NCI-H345 treated with DMSO at 0.1 percent for 48 hours (cell line): ENCODE data around the gene CACNB2.
"Not testable (repeated sequence)": the region's sequence is repeated elsewhere in the genome, so short reads cannot be mapped to it uniquely, and the experiment has no call there.

Source experiments
- DNase-seq: peaks from one replicate; lab custom pipeline; 2025; ENCODE audit not compliant: unreplicated experiment; lab: John Stamatoyannopoulos, UW

Gene CACNB2

GRCh38 chr10:18144928-18145327 is 4.7 kb downstream of the CACNB2 start:
- DNase-seq: no peak

GRCh38 chr10:18145652-18146051 is 5.4 kb downstream of the CACNB2 start:
- no peak for DNase-seq

GRCh38 chr10:18149196-18149800 is 9.1 kb downstream of the CACNB2 start:
- no peak for DNase-seq

GRCh38 chr10:18151356-18151890 is 11.2 kb downstream of the CACNB2 start:
- no peak for DNase-seq

- not testable (repeated sequence) for DNase-seq
Measured at GRCh38 chr10:18153381-18153780, 13.2 kb downstream of the CACNB2 start.

- DNase-seq: no peak
Measured at GRCh38 chr10:18155321-18155720, 15.1 kb downstream of the CACNB2 start.

- not testable (repeated sequence) for DNase-seq
Measured at GRCh38 chr10:18156797-18157196, 16.6 kb downstream of the CACNB2 start.

- no peak for DNase-seq
Measured at GRCh38 chr10:18157881-18158280, 17.7 kb downstream of the CACNB2 start.

- no peak for DNase-seq
Measured at GRCh38 chr10:18158773-18159265, 18.6 kb downstream of the CACNB2 start.

GRCh38 chr10:18159557-18159956 is 19.3 kb downstream of the CACNB2 start:
- no peak for DNase-seq

- no peak for DNase-seq
Measured at GRCh38 chr10:18162021-18162627, 21.9 kb downstream of the CACNB2 start.

GRCh38 chr10:18164093-18164492 is 23.9 kb downstream of the CACNB2 start:
- DNase-seq: no peak

- DNase-seq: no peak
Measured at GRCh38 chr10:18164748-18165361, 24.6 kb downstream of the CACNB2 start.

GRCh38 chr10:18178854-18179483 is 38.7 kb downstream of the CACNB2 start:
- no peak for DNase-seq

- DNase-seq: no peak
Measured at GRCh38 chr10:18179891-18180290, 39.7 kb downstream of the CACNB2 start.

- not testable (repeated sequence) for DNase-seq
Measured at GRCh38 chr10:18181382-18181781, 41.2 kb downstream of the CACNB2 start.

GRCh38 chr10:18185621-18186020 is 45.4 kb downstream of the CACNB2 start:
- DNase-seq: no peak

- no peak for DNase-seq
Measured at GRCh38 chr10:18190840-18191239, 50.6 kb downstream of the CACNB2 start.

- no peak for DNase-seq
Measured at GRCh38 chr10:18194634-18195033, 54.4 kb downstream of the CACNB2 start.

- DNase-seq: no peak
Measured at GRCh38 chr10:18195060-18195799, 55.0 kb downstream of the CACNB2 start.
